ENCODE measurements around the gene SLC7A8.

The SLC7A8 gene

GRCh38 chr14:23125933-23126524 lies 57.4 kb downstream of the SLC7A8 start:
- Mint-ChIP-seq H3K4me1 (peaks cover 23% of the 10 kb centered on the region), H3K9me3 (no peaks in the 10 kb centered on the region), H3K27me3 (no peaks in the 10 kb centered on the region), H3K27ac (no peak overlapping the region), H3K4me3 (no peak overlapping the region), H3K36me3 (no peaks in the 10 kb centered on the region)
- ATAC-seq (ENCODE audit: low read depth) (no peak), DNase-seq (ENCODE audit: low spot score in 2 of 2) (no peak)

GRCh38 chr14:23125011-23125410 lies 58.4 kb downstream of the SLC7A8 start:
- Mint-ChIP-seq H3K27me3 (no peaks in the 10 kb centered on the region), H3K27ac (peak overlapping the region; percentile 20), H3K36me3 (no peaks in the 10 kb centered on the region), H3K4me1 (peaks cover 29% of the 10 kb centered on the region), H3K4me3 (no peak overlapping the region), H3K9me3 (no peaks in the 10 kb centered on the region)
- ATAC-seq (ENCODE audit: low read depth) (no peak), DNase-seq (ENCODE audit: low spot score in 2 of 2) (no peak)

- Mint-ChIP-seq H3K36me3 (no peaks in the 10 kb centered on the region), H3K4me3 (no peak overlapping the region), H3K27ac (peak overlapping the region; percentile 20), H3K27me3 (no peaks in the 10 kb centered on the region), H3K4me1 (peaks cover 32% of the 10 kb centered on the region), H3K9me3 (no peaks in the 10 kb centered on the region)
- DNase-seq (ENCODE audit: low spot score in 2 of 2), result no peak
- ATAC-seq (ENCODE audit: low read depth), result no peak
Observed at GRCh38 chr14:23124337-23124954, 59.0 kb downstream of the SLC7A8 start.

DNA sequence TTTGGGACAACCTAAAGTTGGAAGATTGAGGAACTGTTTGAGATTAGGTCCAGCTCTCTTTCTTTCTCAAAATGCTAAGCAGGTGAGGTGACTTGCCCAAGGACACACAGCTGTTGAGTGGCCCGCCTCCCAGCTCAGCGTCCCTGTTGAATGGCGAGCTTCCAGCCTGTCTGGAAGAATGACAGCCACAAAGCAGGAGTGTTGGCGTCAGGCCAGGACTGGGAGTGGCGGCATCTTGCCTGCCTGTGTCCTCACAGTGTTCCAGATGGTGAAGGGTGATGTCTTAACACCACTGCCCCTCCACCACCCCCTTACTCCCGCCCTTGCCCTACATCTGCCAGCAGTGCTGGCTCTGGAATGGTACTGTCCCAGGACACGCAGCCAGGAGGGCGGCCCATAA lies 60.0 kb downstream of the SLC7A8 start:
- ATAC-seq (ENCODE audit: low read depth) (no peak), DNase-seq (ENCODE audit: low spot score in 2 of 2) (no peak)
- Mint-ChIP-seq H3K27me3 (no peaks in the 10 kb centered on the region), H3K36me3 (no peaks in the 10 kb centered on the region), H3K27ac (peak overlapping the region; percentile 18), H3K4me1 (peaks cover 34% of the 10 kb centered on the region), H3K4me3 (no peak overlapping the region), H3K9me3 (no peaks in the 10 kb centered on the region)

DNA sequence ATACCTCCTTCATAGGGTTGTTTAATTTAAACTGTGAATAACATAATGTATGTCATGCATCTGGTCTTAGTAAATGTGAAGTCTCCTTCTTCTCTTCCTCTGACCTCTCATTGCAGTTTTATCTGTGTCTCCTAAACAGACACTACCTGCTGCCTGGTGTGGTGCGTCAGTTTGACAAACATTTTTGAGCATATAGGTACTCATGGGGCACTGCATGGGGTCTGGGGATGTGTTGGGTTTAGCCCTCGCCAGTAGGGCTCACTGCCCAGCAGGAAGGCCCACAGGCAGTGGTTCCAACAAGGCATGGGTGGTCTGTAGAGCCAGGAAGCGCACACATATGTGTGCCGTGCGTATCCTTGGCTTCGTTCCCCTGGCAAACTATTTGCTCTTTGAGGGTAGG lies 61.4 kb downstream of the SLC7A8 start:
- no peaks in the 10 kb centered on the region for H3K9me3 Mint-ChIP-seq
- H3K4me1 Mint-ChIP-seq, result peaks cover 28% of the 10 kb centered on the region
- ATAC-seq (ENCODE audit: low read depth) (no peak), DNase-seq (ENCODE audit: low spot score in 2 of 2) (no peak)
- no peaks in the 10 kb centered on the region for H3K36me3 Mint-ChIP-seq
- H3K27me3 Mint-ChIP-seq, result no peaks in the 10 kb centered on the region
- no peak overlapping the region for H3K4me3 Mint-ChIP-seq
- no peak overlapping the region for H3K27ac Mint-ChIP-seq

GRCh38 chr14:23121361-23121771 lies 62.1 kb downstream of the SLC7A8 start:
- DNase-seq (ENCODE audit: low spot score in 2 of 2) (peak in 1 of 2 donors; percentile 32), ATAC-seq (ENCODE audit: low read depth) (peak; percentile 50)
- Mint-ChIP-seq H3K4me3 (peak overlapping the region; percentile 87), H3K9me3 (no peaks in the 10 kb centered on the region), H3K27ac (peak overlapping the region; percentile 90), H3K27me3 (no peaks in the 10 kb centered on the region), H3K36me3 (no peaks in the 10 kb centered on the region), H3K4me1 (peaks cover 28% of the 10 kb centered on the region)

- ATAC-seq (ENCODE audit: low read depth), result peak; percentile 73
- peak; percentile 78 to 82 for DNase-seq (ENCODE audit: low spot score in 2 of 2)
- Mint-ChIP-seq H3K4me3 (peak overlapping the region; percentile 87), H3K27ac (peak overlapping the region; percentile 90), H3K36me3 (no peaks in the 10 kb centered on the region), H3K9me3 (no peaks in the 10 kb centered on the region), H3K4me1 (peaks cover 28% of the 10 kb centered on the region), H3K27me3 (no peaks in the 10 kb centered on the region)
Observed at GRCh38 chr14:23120541-23121251, 62.8 kb downstream of the SLC7A8 start.

DNA sequence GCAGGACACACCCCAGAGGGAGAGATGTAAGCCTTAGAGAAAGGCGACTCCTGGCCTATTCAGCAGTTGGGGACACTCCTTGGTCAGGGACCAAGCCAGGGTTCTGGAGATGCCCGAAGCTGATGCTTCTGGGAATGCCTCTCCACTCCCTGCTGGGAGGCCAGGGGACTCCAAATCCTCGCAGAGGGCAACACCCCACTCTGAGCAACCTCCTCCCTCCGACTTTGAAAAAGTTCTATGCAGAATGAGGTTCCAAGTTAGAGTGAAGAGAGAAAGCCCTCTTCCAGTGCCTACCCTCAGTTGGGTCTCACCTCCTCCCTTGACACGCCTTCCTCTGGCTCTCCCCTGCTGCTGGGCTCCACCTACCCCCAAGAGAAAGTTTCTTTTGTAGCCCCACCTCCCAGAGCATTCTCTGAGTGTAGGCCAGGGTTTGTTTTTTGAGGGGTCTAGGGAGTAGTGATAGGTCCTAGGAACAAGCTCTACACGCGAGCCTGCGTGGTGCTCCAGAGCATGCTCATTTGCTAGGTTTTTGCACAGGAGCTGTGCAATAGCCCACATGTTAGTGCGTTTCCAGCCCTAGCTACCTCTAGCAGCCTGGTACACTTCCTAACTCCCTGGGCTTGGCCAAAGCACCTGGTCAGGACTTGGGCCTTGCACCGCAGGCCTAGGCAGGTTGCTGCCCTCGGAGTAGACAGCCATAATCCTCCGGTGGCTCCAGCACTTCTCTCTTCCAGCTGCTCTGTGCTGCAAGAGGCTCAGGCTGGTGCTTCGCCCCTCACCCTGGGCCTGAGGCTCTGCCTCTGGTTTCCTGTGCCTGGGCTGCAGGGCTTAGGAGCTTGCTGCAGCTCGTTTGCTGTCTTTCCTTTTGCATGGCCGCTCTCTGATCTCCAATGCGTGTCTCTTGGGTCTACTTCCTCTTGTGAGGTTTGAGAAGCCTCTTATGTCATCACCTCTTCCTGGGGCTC lies 63.8 kb downstream of the SLC7A8 start:
- ATAC-seq (ENCODE audit: low read depth) (peak; percentile 73), DNase-seq (ENCODE audit: low spot score in 2 of 2) (peak; percentile 30 to 48)
- Mint-ChIP-seq H3K27me3 (peaks cover 3% of the 10 kb centered on the region), H3K36me3 (no peaks in the 10 kb centered on the region), H3K9me3 (no peaks in the 10 kb centered on the region), H3K4me3 (peak overlapping the region; percentile 31), H3K27ac (peak overlapping the region; percentile 90), H3K4me1 (peaks cover 28% of the 10 kb centered on the region)

DNA sequence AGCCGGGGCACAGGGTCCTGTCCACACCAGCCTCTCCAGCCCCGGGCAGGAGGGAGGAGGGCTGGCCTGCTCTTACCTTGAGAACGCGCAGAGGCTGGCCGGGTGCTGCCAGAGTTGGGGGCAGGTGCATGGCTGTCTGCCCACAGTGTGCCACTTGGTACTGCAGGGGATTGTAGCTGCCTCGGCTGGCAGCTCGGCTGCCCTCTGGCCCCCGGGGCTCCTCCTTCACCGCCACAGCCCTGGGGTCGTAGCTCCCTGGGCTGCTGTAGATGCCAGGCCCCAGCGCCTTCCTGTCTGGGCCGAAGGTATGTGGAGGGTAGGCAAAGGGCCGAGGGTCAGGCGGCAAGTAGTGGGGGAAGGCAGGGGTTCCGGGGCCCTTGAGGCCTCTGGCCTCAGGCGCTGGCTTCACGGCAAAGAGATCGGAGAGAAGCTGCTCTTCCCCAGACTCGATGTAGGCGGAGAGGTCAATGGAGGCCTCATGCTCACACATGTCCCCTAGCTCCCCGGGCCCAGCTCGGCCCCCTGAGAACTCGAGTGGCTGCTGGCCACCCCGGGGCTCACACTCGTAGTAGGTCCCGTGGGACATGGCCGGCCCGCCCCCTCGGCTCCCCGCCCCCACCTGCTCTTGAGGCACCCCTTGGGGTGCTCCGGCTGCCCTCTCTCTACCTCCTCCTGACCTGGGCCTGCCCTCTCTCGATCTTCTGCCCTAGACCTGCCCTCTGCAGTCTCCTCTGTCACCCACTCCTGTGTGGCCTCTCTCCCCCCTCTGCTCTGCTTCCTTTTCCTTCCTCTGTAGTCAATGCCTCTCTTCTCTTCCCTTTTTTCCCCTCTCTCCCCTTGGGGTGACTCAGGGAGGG lies 64.7 kb downstream of the SLC7A8 start, which contains the start of gene CEBPE:
CEBPE (minus strand) TSS at position 750 of the 857 bp plus-strand sequence; CDS start at position 586, 164 bp downstream.
- peak within 1 kb of the TSS; percentile 39 for H3K4me3 Mint-ChIP-seq
- ATAC-seq (ENCODE audit: low read depth), result no peak

GRCh38 chr14:23117371-23118020 lies 66.0 kb downstream of the SLC7A8 start:
- Mint-ChIP-seq H3K27me3 (peaks cover 5% of the 10 kb centered on the region), H3K27ac (no peak overlapping the region), H3K4me3 (no peak overlapping the region), H3K4me1 (peaks cover 26% of the 10 kb centered on the region), H3K36me3 (no peaks in the 10 kb centered on the region), H3K9me3 (no peaks in the 10 kb centered on the region)
- no peak for ATAC-seq (ENCODE audit: low read depth)
- no peak for DNase-seq (ENCODE audit: low spot score in 2 of 2)

More for the DNA sequence above, 64.7 kb downstream of the SLC7A8 start, which contains the start of gene CEBPE:
- H3K27me3 Mint-ChIP-seq, result peaks cover 5% of the 10 kb centered on the region
- H3K36me3 Mint-ChIP-seq, result no peaks in the 10 kb centered on the region
- no peaks in the 10 kb centered on the region for H3K9me3 Mint-ChIP-seq
- no peak for DNase-seq (ENCODE audit: low spot score in 2 of 2)
- H3K27ac Mint-ChIP-seq, result peak within 1 kb of the TSS; percentile 90
- H3K4me1 Mint-ChIP-seq, result peaks cover 29% of the 10 kb centered on the region

DNA sequence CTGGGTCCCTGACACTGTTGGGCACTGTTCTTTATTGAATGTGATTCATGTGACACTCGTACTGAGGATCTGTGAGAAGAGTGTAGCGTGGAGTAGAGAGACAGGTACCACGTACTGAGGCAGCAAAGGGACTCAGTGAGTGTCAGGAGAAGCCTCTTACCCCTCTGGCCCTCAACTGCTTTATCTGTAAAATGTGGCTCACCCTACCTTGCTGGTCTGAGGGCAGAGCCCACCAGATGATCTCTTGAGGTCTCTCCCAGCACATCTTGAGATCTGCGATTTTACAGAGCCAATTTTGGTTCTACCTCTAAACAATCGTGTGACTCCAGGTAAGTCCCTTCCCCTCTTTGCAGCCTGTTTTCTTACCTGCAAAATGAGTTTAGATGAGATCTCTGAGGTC lies 67.5 kb downstream of the SLC7A8 start:
- Mint-ChIP-seq H3K36me3 (no peaks in the 10 kb centered on the region), H3K4me1 (peaks cover 19% of the 10 kb centered on the region), H3K27me3 (peaks cover 5% of the 10 kb centered on the region), H3K9me3 (no peaks in the 10 kb centered on the region), H3K27ac (no peak overlapping the region), H3K4me3 (no peak overlapping the region)
- DNase-seq (ENCODE audit: low spot score in 2 of 2), result no peak
- no peak for ATAC-seq (ENCODE audit: low read depth)

DNA sequence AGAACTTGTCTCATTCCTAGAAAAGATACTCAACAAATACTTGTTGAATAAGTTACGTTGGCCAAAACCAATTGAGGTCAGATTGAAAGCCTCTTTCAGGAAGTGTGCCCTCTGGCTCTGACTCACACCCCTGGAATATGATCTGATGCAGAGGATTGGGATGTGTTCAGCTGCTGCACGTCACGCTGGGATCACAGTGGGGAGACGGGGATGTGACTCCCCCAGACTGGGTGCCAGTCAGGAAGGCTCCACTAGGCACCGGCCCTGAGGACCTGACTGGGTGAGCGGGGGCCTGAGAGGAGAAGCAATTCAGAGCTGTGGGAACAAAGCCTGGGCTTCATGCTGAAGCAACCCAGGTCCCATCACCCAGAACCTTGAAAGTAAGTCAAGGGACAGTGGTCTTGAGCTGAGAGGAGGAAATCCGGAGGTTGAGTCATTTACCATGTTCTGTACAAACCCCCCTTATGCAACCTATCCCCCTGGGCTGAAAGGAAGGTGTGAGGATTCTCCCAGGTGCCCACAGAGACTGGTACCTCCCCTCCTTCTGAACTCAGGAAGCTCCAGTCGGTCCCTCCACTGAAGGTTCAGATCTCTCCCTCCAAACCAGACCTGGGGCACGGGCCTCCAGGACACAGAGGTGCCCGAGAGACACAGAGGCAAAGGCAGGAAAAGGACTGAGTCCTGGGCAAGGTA lies 68.3 kb downstream of the SLC7A8 start:
- H3K9me3 Mint-ChIP-seq, result no peaks in the 10 kb centered on the region
- H3K4me3 Mint-ChIP-seq, result no peak overlapping the region
- DNase-seq (ENCODE audit: low spot score in 2 of 2) (no peak), ATAC-seq (ENCODE audit: low read depth) (no peak)
- H3K4me1 Mint-ChIP-seq, result peaks cover 13% of the 10 kb centered on the region
- H3K27me3 Mint-ChIP-seq, result peaks cover 5% of the 10 kb centered on the region
- no peak overlapping the region for H3K27ac Mint-ChIP-seq
- no peaks in the 10 kb centered on the region for H3K36me3 Mint-ChIP-seq

All from memory B cell (primary cell).